MM.1S (cell line): Measurements from ENCODE around the gene OGFOD3.

Source experiments
- DNase-seq: peaks from one replicate; pipeline ENCODE4 v3.0.0-alpha.2; 2015
- H2AFZ ChIP-seq: fragments of 300-600 bp; sonication (generic); 2 replicates; pipeline ENCODE4 v1.6.0; 2016; ENCODE audit warnings: antibody characterized with exemption, low read length
- H3F3A ChIP-seq: fragments of 300-600 bp; sonication (generic); 2 replicates; pipeline ENCODE4 v1.6.1; 2016; ENCODE audit warnings: mild to moderate bottlenecking, antibody characterized with exemption, low read length, moderate library complexity, mixed read lengths; ENCODE audit not compliant: insufficient read depth
- H3K27ac ChIP-seq: fragments of 300-600 bp; sonication (generic); 2 replicates; pipeline ENCODE4 v1.5.1; 2016; ENCODE audit warnings: mild to moderate bottlenecking, low read length
- H3K27me3 ChIP-seq: fragments of 300-600 bp; sonication (generic); replicated peaks from 2 replicates; pipeline ENCODE4 v1.6.0; 2016; ENCODE audit warnings: low read length; ENCODE audit not compliant: insufficient read depth
- H3K36me3 ChIP-seq: fragments of 300-600 bp; sonication (generic); replicated peaks from 2 replicates; pipeline ENCODE4 v1.6.1; 2016; ENCODE audit warnings: mild to moderate bottlenecking, low read length, mixed read lengths; ENCODE audit not compliant: insufficient read depth
- H3K4me1 ChIP-seq: fragments of 300-600 bp; sonication (generic); 2 replicates; pipeline ENCODE4 v1.6.1; 2016; ENCODE audit warnings: low read length, mixed read lengths
- H3K4me2 ChIP-seq: fragments of 300-600 bp; sonication (generic); 2 replicates; pipeline ENCODE4 v1.6.0; 2016; ENCODE audit warnings: low read depth, low read length
- H3K4me3 ChIP-seq: fragments of 300-600 bp; sonication (generic); 2 replicates; pipeline ENCODE4 v1.5.1; 2016; ENCODE audit warnings: low read length, mixed read lengths
- H3K79me2 ChIP-seq: fragments of 300-600 bp; sonication (generic); 2 replicates; pipeline ENCODE4 v1.6.1; 2016; ENCODE audit warnings: mixed run types, low read length, mixed read lengths
- H3K9ac ChIP-seq: fragments of 300-600 bp; sonication (generic); 2 replicates; pipeline ENCODE4 v1.6.1; 2016; ENCODE audit warnings: low read length, mixed read lengths
- H3K9me2 ChIP-seq: fragments of 300-600 bp; sonication (generic); replicated peaks from 2 replicates; pipeline ENCODE4 v1.6.1; 2016; ENCODE audit warnings: mild to moderate bottlenecking, low read length, mixed read lengths; ENCODE audit not compliant: insufficient read depth
- H3K9me3 ChIP-seq: fragments of 300-600 bp; sonication (generic); replicated peaks from 2 replicates; pipeline ENCODE4 v1.6.1; 2016; ENCODE audit warnings: mild to moderate bottlenecking, low read length, mixed read lengths; ENCODE audit not compliant: insufficient read depth
- H4K20me1 ChIP-seq: fragments of 300-600 bp; sonication (generic); 2 replicates; pipeline ENCODE4 v1.6.1; 2016; ENCODE audit warnings: mild to moderate bottlenecking, low read length, moderate library complexity, mixed read lengths; ENCODE audit not compliant: insufficient read depth
- CTCF ChIP-seq: fragments of 300-600 bp; sonication (generic); IDR thresholded peaks from 2 replicates; pipeline ENCODE4 v1.5.1; 2016; ENCODE audit warnings: antibody characterized with exemption, low read length, mixed read lengths
- EZH2 ChIP-seq: fragments of 300-600 bp; sonication (generic); optimal IDR thresholded peaks from 2 replicates; pipeline ENCODE3; 2017; ENCODE audit warnings: low read depth, mild to moderate bottlenecking, antibody characterized with exemption, low read length, mixed read lengths
- EZH2phosphoT487 ChIP-seq: fragments of 300-600 bp; sonication (generic); IDR thresholded peaks from 2 replicates; pipeline ENCODE4 v1.6.1; 2018; ENCODE audit warnings: antibody characterized with exemption, low read length

The OGFOD3 gene

GRCh38 chr17:82390860-82391435 lies 27.4 kb downstream of the OGFOD3 start:
- H4K20me1 ChIP-seq, result no peaks in the 10 kb centered on the region
- TF ChIP-seq EZH2phosphoT487 (no peak), EZH2 (no peak), CTCF (no peak)
- no peaks in the 10 kb centered on the region for H3K79me2 ChIP-seq
- no peak overlapping the region for H3K4me2 ChIP-seq
- no peaks in the 10 kb centered on the region for H3K4me1 ChIP-seq
- H3K9me3 ChIP-seq, result no peaks in the 10 kb centered on the region
- no peak overlapping the region for H3K27ac ChIP-seq
- H3K36me3 ChIP-seq, result no peaks in the 10 kb centered on the region
- no peak overlapping the region for H2AFZ ChIP-seq
- no peaks in the 10 kb centered on the region for H3F3A ChIP-seq
- DNase-seq, result no peak
- H3K9ac ChIP-seq, result no peak overlapping the region
- no peak overlapping the region for H3K4me3 ChIP-seq
- no peaks in the 10 kb centered on the region for H3K9me2 ChIP-seq
- no peaks in the 10 kb centered on the region for H3K27me3 ChIP-seq

DNA sequence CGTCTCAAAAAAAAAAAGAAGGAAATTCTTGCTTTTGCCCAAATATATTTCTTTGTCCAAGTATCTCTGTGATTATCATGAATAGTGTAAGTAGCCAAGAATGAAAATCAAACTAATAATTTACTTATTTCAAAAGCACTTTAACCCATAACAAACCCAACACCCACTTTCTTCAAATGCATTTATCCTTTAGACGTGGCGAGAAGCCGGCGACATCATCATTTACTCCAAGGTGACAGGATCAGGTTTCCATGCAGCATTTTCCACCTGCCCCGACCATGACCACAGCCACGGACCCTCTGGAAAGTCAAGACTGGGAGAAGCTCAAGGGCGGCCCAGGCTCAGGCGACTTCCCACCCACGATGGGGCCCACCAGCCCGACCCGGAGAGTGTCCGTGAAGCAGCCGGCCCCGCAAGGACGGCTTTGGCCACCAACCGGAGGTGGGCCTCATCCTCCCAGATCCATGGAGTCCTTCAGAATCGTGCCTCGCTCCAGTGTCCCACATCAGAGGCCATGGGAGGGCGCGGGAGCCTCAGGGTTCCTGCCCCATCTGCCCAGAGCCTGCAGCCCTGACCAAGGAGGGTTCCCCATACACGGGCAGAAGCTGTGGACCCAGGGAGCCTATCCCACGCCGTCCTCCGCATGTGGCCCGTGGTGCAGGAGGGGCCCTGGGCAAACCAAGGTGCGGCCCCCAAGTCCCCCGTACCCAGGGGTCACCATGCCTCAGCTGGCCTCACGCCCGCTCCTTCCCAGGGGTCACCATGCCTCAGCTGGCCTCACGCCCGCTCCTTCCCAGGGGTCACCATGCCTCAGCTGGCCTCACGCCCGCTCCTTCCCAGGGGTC lies 28.1 kb downstream of the OGFOD3 start:
- Histone ChIP-seq H3K9me3 (no peaks in the 10 kb centered on the region), H3K4me2 (no peak overlapping the region)
- TF ChIP-seq EZH2 (no peak), EZH2phosphoT487 (no peak), CTCF (no peak)

DNA sequence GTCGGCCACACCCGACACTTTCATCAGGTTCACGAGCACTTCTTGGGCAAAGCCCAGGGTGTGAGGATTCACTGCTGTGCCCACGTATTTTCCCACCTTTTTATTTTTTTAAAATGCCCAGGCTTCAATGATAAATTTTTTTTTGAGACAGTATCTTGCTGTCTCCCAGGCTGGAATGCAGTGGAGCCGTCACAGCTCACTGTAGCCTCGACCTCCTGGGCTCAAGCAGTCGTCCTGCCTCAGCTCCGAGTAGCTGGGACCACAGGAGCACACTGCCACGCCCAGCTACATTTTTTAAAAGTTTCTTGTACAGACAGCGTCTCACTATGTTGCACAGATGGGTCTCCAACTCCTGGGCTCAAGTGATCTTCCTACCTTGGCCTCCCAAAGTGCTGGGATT lies 29.0 kb downstream of the OGFOD3 start:
- DNase-seq, result no peak
- no peaks in the 10 kb centered on the region for H3K27me3 ChIP-seq
- H3K9me3 ChIP-seq, result no peaks in the 10 kb centered on the region
- no peak overlapping the region for H3K9ac ChIP-seq
- H3K4me1 ChIP-seq, result no peaks in the 10 kb centered on the region
- no peak overlapping the region for H2AFZ ChIP-seq
- no peaks in the 10 kb centered on the region for H3K36me3 ChIP-seq
- no peaks in the 10 kb centered on the region for H3K9me2 ChIP-seq
- TF ChIP-seq CTCF (no peak), EZH2phosphoT487 (no peak), EZH2 (no peak)
- H3K4me3 ChIP-seq, result no peak overlapping the region
- H4K20me1 ChIP-seq, result no peaks in the 10 kb centered on the region
- no peaks in the 10 kb centered on the region for H3F3A ChIP-seq
- H3K27ac ChIP-seq, result no peak overlapping the region
- H3K4me2 ChIP-seq, result no peak overlapping the region
- no peaks in the 10 kb centered on the region for H3K79me2 ChIP-seq

More for the DNA sequence above, 28.1 kb downstream of the OGFOD3 start:
- Histone ChIP-seq H3K27ac (no peak overlapping the region), H3K9me2 (no peaks in the 10 kb centered on the region), H3K27me3 (no peaks in the 10 kb centered on the region), H3K79me2 (no peaks in the 10 kb centered on the region), H3K4me3 (no peak overlapping the region), H3K4me1 (no peaks in the 10 kb centered on the region), H3K9ac (no peak overlapping the region), H3F3A (no peaks in the 10 kb centered on the region), H3K36me3 (no peaks in the 10 kb centered on the region), H2AFZ (no peak overlapping the region), H4K20me1 (no peaks in the 10 kb centered on the region)
- no peak for DNase-seq
